GM21529 (cell line): ENCODE results near the gene SKI.

Source experiments
- ATAC-seq: cut with Tn5 transposase; IDR thresholded peaks from one replicate; pipeline ENCODE4 v1.9.1; 2021; ENCODE audit not compliant: unreplicated experiment

The SKI gene

DNA sequence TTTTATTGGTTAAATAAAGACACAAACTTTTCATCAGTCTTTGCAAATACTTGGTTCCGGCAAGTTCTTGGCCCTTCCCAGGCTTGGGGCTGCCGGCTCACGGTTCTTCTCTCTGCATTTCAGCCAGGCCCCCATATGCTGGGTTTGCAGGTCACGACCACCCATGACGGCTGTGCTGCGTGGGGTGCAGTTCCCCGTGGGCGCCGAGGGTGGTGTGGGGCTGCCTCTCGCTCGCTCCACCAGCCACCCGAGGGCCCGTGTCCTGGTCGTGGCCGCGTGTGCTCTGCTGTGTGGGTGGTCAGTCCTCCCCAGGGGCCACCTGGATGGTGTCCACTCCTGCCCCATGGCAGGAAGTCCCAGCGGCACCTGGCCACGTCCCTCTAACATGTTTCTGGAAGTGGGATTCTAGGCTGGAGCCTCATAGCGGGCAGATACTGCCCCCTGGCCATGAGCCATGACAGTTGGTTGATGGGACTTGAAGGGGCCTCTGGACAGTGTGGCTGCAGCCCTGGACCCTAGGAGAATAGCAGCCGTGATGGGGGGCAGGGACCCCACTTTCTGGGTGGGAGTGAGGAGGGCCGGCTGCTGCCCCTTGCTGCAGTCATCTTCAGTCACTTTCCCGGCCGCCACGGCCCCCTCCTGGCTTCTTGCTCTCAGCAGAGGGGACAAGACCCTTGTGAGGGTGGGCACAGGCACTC is 46.3 kb downstream of the SKI start:
- no peak for ATAC-seq

DNA sequence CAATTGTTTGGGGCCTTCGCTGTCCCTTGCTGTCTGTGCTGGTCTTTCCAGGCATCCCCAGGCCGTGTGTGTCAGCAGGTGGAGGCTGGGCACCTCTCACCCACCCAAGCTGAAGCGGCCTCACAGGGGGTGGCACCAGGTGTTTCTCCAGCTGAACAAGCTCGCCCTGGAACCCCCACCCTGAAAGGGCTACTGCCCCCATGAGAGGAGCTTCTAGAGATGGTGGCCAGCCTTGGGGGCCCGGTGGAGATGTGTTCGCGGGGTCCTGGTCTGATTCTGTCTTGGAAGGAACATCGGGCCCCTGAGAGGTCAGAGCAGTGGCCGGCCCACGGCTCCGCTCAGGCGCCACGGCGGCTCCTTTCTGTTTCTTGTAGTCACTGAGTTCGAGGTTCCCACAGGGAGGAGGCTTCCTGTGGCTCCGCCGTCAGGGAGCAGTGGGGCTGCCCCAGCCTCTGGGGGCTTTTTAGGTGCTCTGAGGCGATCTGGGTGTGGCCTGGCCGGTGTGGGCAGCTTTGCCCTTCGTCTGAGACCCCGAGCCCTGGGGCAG is 46.9 kb downstream of the SKI start:
- no peak for ATAC-seq

DNA sequence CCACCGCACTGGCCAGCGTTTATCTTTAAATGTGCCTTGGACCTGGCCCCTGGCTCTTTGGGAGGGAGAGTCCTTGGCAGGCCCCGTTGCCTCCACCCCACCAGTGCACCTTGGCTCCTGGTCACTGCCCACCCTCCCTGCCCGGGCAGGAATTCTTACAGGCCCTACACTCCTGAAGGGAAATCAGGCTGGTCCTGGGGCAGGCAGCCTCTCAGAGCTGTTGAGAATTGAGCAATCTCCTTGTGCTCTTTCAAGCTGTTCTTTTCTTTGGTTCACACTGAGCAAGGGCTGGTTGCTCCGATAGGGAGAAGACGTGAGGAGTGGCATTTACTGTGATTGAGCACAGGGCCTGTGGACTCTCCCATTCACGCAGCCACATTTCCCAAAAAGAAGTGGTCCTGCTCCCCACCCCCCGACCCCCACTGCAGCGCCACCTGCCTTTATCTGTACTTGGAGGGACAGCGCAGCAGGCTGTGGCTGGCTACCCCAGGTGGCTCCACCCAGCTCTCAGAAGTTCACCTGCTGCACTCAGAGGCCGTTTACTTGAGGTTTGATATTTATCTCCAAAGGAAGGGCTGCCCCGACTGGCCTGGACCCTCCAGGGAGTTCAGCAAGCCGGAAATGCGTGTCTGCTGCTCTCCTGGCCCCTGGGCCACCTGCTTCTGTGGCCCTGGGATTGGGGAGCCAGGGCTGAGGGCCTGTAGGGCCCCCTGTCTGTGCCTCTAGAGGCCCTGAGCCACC is 47.8 kb downstream of the SKI start:
- ATAC-seq, result no peak

DNA sequence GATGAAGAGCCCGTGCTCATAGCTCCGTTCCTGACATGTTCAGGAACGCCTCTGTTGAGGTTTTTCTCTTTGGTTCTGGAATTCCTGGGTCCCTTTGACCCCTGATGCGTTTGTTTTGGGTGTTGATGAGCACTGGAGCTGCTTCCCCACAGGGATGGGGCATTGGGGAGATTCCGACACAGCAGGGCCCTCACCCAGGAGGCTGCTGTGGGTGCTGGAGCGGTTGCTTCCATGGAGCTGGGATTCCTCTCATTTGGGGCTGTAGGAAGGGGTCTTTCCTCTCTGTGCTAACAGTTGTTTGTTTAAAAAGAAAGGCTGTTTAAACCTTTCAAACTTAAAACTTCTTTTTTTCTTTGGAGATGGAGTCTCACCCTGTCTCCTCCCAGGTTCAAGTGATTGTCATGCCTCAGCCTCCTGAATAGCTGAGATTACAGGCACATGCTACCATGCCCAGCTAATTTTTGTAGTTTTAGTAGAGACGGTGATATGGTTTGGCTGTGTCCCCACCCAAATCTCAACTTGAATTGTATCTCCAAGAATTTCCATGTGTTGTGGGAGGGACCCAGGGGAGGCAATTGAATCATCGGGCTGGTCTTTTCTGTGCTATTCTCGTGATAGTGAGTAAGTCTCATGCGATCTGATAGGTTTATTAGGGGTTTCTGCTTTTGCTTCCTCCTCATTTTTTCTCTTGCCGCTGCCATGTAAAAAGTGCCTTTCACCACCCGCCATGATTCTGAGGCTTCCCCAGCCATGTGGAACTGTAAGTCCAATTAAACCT is 48.9 kb downstream of the SKI start:
- no peak for ATAC-seq

- ATAC-seq, result no peak
These were observed 49.8 kb downstream of the SKI start for GRCh38 chr1:2277741-2278488.

- ATAC-seq, result no peak
These were observed 50.6 kb downstream of the SKI start for GRCh38 chr1:2278591-2279209.

- ATAC-seq, result no peak
These were observed 51.1 kb downstream of the SKI start for GRCh38 chr1:2279210-2279639.

DNA sequence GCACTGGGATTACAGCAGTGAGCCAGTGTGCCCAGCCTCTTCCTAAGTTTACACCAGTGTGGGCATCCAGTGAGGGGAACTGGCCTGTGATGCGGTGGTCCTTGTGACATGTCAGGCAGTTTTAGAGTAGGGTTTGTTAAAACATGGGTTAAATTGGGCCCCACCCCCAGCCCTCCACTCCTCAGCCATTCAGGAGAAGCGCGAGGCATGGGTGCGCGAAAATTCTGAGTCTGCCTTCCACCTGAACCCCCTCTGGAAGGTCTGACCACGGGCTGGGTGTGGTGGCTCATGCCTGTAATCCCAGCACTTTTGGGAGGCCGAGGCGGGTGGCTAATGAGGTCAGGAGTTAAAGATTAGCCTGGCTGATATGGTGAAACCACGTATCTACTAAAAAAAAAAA is 51.7 kb downstream of the SKI start:
- no peak for ATAC-seq

GRCh38 chr1:2282556-2283270 is 54.6 kb downstream of the SKI start:
- no peak for ATAC-seq

GRCh38 chr1:2283371-2283990 is 55.4 kb downstream of the SKI start:
- ATAC-seq, result no peak

GRCh38 chr1:2283991-2284895 is 56.1 kb downstream of the SKI start:
- ATAC-seq, result no peak

GRCh38 chr1:2284932-2285331 is 56.8 kb downstream of the SKI start:
- ATAC-seq, result no peak

DNA sequence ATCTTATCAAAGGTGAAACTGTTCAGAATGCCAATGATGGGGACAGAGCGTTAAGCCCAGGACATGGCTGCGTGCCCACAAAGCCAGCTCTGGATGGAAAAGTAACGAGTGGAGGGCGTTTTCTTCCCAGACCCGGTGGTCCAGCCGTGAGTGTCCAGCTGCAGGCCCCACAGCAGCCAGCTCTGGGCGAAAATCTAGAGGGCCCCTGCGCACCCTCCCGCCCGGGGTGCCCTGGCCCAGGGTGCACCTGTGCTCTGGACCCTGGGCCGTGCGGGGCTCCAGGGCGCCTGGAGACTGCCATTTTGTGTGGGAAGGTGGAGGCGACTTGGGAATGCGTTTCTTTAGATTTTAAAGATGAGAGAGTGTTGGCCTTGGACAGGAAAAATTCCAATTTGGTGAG is 58.8 kb downstream of the SKI start:
- ATAC-seq, result no peak

DNA sequence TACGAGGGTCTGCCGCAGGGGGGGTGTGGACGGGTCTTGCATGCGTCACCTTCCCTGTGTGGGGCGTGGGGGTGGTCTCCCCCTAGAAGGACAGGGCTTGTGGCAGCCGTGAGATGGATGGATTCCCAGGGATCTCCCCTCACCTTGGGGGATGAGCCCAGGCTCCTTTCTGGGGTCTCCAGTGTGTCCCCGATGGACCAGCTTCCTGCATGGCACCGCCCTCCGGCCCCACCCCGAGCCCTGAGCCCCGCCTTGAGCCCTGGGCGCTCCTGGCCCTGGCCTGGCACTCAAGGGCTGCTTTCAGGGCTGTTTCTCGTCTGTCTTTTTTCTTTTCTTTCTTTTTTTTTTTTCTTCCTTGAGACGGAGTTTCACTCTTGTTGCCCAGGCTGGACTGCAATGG is 59.5 kb downstream of the SKI start:
- ATAC-seq, result no peak

DNA sequence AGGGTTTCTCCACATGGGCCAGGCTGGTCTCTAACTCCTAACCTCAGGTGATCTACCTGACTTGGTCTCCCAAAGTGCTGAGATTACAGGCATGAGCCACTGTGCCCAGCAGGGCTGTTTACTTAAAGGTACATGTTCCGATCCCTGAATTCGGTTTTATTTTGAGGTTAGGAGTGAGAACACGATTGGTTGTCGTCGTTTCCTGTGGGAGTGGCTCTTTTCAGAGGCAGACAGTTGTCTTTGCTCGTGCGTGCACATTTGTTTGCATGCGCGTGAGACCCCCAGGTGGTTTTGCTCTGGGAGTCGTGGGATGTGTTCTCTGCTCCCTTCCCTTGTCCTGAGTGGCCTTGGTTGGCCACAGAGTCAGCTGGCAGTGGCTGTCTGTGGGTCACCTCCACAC is 60.2 kb downstream of the SKI start:
- no peak for ATAC-seq

DNA sequence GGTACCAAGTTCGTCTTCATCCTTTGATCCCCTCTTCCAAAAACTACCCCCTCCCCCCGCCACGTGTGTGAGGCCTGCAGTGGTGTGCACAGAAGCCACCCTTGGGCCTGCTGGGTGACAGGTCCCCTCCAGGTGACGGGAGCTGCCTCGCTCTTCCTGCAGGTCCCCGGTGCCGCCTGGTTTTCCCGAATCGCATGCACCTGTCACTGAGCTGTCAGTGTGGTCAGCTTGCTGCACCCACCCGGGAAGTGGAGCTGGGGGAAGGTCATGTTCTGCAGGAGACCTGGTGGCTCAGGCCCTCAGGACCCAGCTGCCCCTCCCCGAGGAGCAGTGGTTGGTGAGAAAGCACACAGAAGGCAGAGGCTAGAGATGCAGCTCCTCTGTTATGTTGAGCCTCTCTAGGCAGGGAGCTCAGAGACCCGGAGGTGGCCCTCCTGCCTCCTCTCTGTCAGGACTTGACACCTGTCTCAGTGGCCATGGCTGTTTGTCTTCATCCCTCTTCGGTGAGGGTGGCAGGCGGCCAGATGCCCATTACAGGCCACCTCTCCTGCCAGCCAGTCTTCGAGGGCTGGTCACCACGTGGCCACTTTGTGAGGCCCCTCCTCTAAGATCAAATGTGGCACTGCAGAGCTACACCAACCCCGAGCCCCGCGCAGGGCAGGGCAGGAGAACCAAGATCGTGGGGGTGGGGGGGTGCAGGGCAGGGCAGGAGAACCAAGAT is 60.9 kb downstream of the SKI start:
- ATAC-seq, result no peak

DNA sequence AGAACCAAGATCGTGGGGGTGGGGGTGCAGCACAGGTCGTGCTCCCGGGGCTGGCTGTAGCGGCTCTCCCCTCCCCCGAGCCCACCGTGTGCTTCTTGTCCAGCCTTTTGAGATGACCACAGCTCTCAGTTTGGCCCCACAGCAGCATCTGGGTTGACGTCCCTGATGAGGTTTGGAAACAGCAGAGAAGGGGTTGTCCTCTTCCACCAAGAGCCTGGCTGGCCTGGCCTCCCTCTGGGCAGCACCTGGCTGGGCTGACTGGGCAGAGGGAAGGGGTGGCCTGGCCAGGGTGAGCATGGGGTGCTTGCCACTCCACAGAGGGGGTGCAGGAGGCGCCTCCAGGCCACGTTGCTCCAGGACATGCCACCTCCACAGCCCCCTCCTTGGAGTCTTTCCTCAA is 61.5 kb downstream of the SKI start:
- no peak for ATAC-seq

GRCh38 chr1:2290171-2290578 is 62.1 kb downstream of the SKI start:
- peak; percentile 24 for ATAC-seq
